Stimulated activated CD8-positive, alpha-beta memory T cell treated with anti-CD3 and anti-CD28 coated beads, Interleukin-12 subunit alpha, Interleukin-12 subunit beta, amount 100 ng/mL, for 24 hours (primary cell): ENCODE measurements around the gene SPOCK1.

Source experiments
- DNase-seq: peaks from one replicate; pipeline ENCODE4 v3.0.0-alpha.2; 2020; ENCODE audit errors: extremely low read depth

SPOCK1 gene

GRCh38 chr5:137492331-137492730 lies 6.8 kb downstream of the SPOCK1 start:
- no peak for DNase-seq

GRCh38 chr5:137491121-137491520 lies 8.0 kb downstream of the SPOCK1 start:
- no peak for DNase-seq

GRCh38 chr5:137490591-137490990 lies 8.5 kb downstream of the SPOCK1 start:
- no peak for DNase-seq

GRCh38 chr5:137488974-137489373 lies 10.2 kb downstream of the SPOCK1 start:
- no peak for DNase-seq

GRCh38 chr5:137488516-137488915 lies 10.6 kb downstream of the SPOCK1 start:
- DNase-seq = no peak

- DNase-seq = no peak
Measured at GRCh38 chr5:137487600-137487999, 11.5 kb downstream of the SPOCK1 start.

- no peak for DNase-seq
Measured at GRCh38 chr5:137486707-137487106, 12.4 kb downstream of the SPOCK1 start.

- no peak for DNase-seq
Measured at GRCh38 chr5:137481596-137481995, 17.5 kb downstream of the SPOCK1 start.

- DNase-seq = no peak
Measured at GRCh38 chr5:137478043-137478442, 21.1 kb downstream of the SPOCK1 start.

GRCh38 chr5:137470921-137471220 lies 28.3 kb downstream of the SPOCK1 start:
- DNase-seq = no peak

GRCh38 chr5:137470111-137470920 lies 28.8 kb downstream of the SPOCK1 start:
- no peak for DNase-seq

- DNase-seq = no peak
Measured at GRCh38 chr5:137466889-137467288, 32.2 kb downstream of the SPOCK1 start.

GRCh38 chr5:137465930-137466329 lies 33.2 kb downstream of the SPOCK1 start:
- DNase-seq = no peak

- DNase-seq = no peak
Measured at GRCh38 chr5:137462816-137463520, 36.2 kb downstream of the SPOCK1 start.

- DNase-seq = no peak
Measured at GRCh38 chr5:137462265-137462590, 36.9 kb downstream of the SPOCK1 start.

- no peak for DNase-seq
Measured at GRCh38 chr5:137461391-137462264, 37.5 kb downstream of the SPOCK1 start.

GRCh38 chr5:137454671-137455070 lies 44.5 kb downstream of the SPOCK1 start:
- DNase-seq = no peak

GRCh38 chr5:137453483-137454080 lies 45.5 kb downstream of the SPOCK1 start:
- no peak for DNase-seq

GRCh38 chr5:137450759-137451158 lies 48.4 kb downstream of the SPOCK1 start:
- no peak for DNase-seq

GRCh38 chr5:137448868-137449267 lies 50.3 kb downstream of the SPOCK1 start:
- DNase-seq = no peak

GRCh38 chr5:137446615-137447014 lies 52.5 kb downstream of the SPOCK1 start:
- DNase-seq = no peak

GRCh38 chr5:137446151-137446550 lies 53.0 kb downstream of the SPOCK1 start:
- no peak for DNase-seq
